AG08395 (cell line): ENCODE results near the gene SGCD.
"Not testable (repeated sequence)": the region's sequence is repeated elsewhere in the genome, so short reads cannot be mapped to it uniquely, and the experiment has no call there.

Source experiments
- DNase-seq: peaks from one replicate; pipeline ENCODE4 v3.0.0; 2012; ENCODE audit warnings: mixed read lengths, low spot score

Gene SGCD

GRCh38 chr5:156582193-156582598 lies 255.2 kb downstream of the SGCD start:
- no peak for DNase-seq

DNA sequence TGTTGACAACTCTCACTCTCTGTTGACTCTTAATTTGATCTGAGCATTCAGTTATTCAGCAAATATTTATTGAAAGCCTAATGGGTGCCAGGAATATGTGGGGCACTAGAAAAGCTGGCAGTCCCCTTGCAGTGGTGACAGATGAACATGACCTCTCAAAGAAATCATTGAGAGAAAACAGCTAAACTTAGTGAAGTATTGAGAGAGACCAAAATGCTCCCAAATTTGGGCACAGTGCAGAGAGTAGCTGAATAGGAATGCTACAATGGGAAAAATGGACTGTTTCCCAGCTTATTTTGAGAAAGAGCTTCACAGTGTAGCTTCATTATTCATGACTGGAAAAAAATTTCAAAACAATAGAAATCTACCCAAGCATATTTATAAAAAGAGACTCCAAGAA lies 257.9 kb downstream of the SGCD start:
- DNase-seq, result peak; percentile 28

- DNase-seq, result no peak
Measured at GRCh38 chr5:156585999-156586398, 259.0 kb downstream of the SGCD start.

DNA sequence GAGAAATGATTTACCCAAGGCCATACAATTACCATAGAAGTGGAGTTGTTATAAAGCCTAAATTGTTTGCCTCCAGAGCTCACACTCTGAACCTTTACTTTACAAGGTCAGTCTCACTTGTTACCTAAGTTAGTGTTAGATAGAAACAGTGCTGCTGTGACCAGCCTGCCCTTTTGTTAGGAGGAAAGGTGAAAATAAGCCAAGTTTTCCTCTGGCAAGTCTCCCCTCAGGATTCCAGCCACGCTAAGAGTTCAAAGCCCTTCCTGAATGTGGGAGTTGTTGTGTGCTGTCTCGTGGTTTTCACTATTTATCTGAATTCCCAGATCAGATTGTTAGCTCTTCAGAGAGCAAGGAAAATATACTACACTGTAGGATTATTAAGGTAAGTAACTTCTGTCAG lies 260.0 kb downstream of the SGCD start:
- DNase-seq, result no peak

GRCh38 chr5:156588306-156588705 lies 261.3 kb downstream of the SGCD start:
- no peak for DNase-seq

DNA sequence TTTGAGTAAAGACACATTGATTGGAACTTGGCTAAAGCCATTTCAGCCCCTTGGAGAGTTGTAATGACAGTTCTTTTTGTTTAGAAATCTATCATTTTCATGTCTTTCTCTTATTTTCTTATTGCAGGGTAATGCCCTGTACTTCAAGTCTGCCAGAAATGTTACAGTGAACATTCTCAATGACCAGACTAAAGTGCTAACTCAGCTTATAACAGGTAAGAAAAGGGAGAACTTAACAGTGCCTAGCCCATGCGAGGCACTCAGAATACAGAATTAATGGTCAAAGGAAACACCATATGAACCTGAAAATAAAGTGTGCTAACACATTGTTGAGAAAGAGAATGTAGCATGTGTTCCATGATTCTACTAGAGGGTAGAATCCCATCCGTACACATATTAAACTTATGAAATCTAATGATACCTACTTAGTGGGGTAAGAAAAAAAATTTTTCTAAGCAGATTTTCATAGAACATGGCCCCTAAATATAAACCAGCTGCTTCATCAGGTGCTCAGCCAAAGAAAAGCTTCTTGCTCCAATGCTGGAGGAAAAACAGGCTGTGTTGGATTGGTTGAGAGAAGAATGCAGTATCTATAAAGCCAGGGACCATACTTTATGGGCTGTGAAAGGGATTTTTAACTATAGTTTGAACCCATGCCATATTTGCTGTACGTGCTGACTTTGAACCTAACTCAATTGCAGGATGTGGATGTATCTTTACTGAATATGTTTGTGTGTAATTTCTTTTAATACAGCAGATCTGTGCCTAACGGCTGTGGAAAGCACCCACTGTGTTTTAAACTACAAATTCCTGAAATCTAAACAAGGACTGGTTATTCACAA lies 262.4 kb downstream of the SGCD start:
- DNase-seq, result no peak

DNA sequence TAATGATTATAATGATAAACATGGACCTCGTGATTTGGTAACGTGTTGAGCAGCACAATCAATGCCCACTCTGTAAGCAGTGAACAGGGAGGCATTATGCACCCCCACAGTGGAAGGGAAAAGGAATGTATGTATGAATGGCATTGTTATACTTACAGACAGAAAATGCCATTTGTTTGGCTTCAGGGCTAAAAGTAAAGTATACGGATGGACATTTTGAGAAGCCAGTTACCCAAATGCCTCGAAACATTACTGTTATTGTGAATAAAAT lies 262.9 kb downstream of the SGCD start:
- no peak for DNase-seq

- DNase-seq, result no peak
Measured at GRCh38 chr5:156590978-156591377, 264.0 kb downstream of the SGCD start.

DNA sequence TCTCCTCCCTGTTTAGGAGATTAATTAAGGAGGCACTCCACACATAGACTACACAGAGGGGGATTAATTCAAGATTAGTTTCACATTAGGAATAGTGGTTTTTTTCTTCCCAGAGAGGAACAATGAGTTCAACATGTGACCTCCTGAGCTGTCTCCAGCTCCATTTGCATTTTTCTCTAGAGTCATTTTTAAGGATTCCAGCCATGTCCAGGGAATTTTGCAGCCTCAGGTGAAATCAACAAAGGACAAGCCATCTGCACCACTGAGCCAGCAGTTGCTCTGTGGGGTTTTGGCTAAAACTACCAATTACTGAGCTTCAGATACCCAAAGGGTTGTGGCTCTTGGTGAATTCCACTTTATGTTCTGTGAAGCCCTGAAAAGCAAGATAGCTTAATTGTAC lies 264.7 kb downstream of the SGCD start:
- DNase-seq, result no peak

DNA sequence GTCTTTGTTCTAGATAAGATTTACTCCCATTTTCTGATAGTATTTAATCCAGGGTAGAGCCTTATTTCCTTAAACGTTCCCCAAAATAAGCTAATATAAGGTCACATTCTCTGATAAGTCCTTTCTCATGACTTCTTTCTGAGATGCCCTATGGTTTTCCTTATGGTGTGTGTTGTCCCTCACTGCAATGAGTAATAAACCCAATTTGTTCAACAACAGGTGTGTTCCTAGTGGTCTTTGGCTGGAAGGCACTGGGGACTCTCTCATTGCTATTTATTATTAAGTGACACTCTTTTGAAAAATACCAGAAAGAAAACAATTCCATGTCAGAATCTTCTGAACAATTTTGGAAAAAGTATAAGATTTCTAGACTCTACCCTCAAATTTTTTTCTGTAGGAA lies 266.6 kb downstream of the SGCD start:
- no peak for DNase-seq

GRCh38 chr5:156594406-156594805 lies 267.4 kb downstream of the SGCD start:
- DNase-seq, result no peak

DNA sequence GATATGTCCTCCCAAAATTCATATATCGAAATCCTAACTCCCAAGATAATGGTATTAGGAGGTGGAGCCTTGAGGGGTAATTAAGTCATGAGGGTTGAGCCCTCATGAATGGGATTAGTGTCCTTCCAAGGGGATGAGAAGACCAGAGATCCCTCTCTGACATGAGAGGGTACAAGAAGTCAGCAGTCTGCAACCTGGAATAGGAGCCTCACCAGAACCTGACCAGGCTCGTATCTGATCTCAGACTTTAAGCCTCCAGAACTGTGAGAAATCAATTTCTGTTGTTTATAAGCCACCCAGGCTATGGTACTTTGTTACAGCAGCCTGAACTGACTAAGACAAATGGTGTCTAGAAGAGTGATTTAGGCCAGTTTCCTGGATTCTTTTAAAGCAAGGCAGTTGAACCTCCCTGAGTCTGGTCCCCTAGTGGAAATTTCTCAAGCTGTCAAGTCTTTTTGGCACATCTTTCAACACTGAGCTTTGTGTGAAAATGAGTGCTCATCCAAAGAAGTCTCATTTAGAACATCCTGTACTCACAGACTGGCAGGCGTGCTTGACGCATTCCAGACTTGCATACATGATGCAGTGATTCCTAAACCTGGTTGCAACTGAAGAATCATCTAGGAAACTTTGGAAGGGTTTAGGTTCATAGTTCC lies 268.3 kb downstream of the SGCD start:
- no peak for DNase-seq

DNA sequence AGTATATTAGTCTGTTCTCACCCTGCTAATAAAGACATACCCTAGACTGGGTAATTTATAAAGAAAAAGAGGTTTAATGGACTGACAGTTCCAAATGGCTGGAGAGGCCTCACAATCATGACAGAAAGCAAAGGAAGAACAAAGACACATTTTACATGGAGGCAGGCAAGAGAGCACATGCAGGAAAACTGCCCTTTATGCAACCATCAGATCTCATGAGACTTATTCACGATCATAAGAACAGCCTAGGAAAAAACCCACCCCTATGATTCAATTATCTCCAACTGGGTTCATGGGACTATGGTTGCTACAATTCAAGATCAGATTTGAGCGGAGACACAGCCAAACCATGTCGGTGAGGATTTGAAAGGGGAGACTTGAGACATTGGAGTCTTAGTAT lies 270.3 kb downstream of the SGCD start:
- no peak for DNase-seq

GRCh38 chr5:156598964-156599363 lies 272.0 kb downstream of the SGCD start:
- no peak for DNase-seq

DNA sequence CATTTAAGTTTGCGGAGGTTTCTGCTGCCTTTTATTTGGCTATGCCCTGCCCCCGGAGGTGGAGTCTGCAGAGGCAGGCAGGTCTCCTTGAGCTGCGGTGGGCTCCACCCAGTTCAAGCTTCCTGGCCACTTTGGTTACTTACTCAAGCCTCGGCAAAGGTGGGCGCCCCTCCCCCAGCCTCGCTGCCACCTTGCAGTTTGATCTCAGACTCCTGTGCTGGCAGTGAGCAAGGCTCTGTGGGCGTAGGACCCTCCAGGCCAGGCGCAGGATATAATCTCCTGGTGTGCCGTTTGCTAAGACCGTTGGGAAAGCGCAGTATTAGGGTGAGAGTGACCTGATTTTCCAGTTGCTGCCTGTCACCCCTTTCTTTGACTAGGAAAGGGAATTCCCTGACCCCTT lies 283.6 kb downstream of the SGCD start:
- not testable (repeated sequence) for DNase-seq

GRCh38 chr5:156615901-156616300 lies 288.9 kb downstream of the SGCD start:
- no peak for DNase-seq

- no peak for DNase-seq
Measured at GRCh38 chr5:156617426-156617825, 290.5 kb downstream of the SGCD start.

DNA sequence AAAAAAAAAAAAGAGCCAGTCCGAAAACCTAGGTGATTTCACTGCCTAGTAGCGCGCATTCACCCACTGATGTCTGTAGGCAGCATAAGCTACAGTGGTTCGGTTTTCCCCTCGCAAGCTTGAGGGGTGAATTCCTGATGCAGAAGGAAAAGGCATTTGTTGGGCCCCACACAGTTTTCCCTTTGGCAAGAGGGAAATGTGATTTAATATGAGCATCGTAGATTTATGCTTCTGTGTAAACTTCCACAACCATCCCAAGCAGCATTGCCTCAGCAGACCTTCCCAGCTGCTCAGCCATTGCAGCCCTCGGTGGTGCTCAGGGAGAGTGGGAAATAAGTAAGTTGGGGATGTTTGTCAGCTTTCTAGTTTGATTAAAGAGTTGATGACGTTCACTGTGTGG lies 291.6 kb downstream of the SGCD start:
- no peak for DNase-seq

DNA sequence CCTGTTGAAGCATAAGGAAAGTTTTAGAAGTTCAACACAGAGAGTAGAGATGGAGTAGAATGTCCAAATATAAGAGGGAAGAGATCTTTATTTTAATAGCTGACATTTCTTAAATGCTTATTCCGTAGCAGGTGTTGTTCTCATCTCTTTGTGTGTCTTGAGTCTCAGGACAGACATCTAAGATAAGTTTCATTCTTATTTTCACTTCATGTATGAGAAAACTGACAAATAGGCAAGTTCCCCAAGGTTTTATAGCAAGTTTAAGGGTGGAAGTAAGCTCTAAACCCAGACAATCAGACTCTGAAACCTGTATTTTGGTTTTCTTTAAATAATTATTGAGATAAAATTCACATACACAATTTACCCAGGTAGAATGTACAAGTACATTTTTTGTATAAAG lies 294.8 kb downstream of the SGCD start:
- no peak for DNase-seq

- no peak for DNase-seq
Measured at GRCh38 chr5:156623381-156624040, 296.5 kb downstream of the SGCD start.

DNA sequence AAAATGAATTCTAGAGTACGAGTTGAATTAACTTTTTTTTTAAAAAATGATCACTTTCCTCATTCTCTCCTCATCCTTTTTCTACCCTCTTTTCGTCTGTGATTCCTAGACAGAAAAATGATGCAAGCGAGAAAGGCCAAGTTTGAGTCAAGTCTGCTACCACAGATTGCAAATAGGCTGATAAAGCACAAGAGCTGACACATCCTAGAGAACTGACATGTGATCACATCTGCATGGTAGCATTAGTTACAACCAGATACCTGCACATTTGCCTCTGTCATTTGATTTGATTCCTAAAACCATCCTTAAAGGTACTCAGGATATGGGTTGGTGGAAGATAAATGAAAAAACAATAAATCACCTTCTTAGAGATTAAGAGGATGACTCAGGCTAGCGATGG lies 297.7 kb downstream of the SGCD start:
- DNase-seq, result no peak

DNA sequence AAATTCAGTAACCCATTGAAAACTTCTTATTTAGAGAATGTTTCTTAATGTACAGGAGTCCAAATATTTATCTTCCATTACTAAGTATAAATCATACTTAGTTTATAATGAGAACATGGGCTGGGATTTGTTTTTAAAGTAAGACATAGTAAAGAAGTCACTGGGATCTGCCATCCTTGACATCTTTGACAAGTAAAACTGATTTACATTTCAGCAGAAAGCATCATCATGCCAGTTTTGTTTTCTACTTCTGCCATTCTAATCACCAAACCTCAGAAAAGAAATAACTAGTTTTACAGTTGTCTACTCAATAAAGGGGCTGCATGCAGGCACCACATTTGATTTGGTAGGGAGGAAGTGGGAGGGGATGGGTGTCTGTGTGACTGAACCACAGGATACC lies 301.5 kb downstream of the SGCD start:
- no peak for DNase-seq

GRCh38 chr5:156631005-156631404 lies 304.0 kb downstream of the SGCD start:
- DNase-seq, result no peak

DNA sequence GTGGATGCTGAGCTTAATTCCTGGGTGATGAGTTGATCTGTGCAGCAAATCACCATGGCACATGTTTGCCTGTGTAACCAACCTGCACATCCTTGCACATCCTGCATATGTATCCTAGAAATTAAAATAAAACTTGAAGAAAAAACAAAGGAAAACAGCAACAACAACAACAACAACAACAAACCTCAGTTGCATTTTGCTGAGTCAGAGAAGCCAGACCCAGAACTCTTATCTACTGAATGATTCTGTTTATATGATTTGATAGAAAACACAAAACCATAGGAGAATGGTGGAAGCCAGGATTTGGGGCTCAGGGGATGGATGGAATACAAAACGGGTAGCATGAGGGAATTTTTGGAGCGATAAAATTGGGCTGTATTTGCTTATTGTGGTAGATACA lies 307.3 kb downstream of the SGCD start:
- DNase-seq, result no peak
